ENCODE data around the gene DPP10. TPM values are rescaled to one million over a fixed set of nuclear protein-coding genes. Genes with fewer than 3 reads are reported as not detected.

DPP10 gene
- total RNA-seq, 2 experiments from 2014 or later = not detected

DNA sequence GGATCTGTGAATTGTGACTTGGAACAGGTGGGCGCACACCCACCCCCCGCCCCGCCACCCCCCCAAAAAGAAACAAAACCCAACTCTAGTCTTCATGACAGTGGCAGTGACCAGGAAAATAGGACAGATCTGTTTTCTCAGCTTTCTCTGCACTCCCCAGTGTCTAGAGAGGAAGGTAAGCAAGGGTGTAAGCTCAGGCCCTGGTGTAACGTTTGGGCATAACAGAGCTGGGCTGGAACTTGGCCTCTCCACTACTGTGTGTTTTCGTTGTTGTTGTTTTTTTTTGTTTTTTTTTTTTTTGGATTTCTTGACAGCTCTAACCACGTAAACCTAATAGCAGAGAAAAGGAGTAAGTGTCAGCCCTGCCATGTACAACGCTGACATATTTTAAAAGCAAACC lies 1160.8 kb downstream of the DPP10 start:
- Mint-ChIP-seq H3K27me3 (no peaks in the 10 kb centered on the region), H3K27ac (no peak overlapping the region), H3K9me3 (peaks cover 12% of the 10 kb centered on the region), H3K36me3 (ENCODE audit: low read depth) (no peaks in the 10 kb centered on the region), H3K4me1 (ENCODE audit: low read depth) (no peaks in the 10 kb centered on the region), H3K4me3 (no peak overlapping the region)
- intact Hi-C loops (cut with micrococcal nuclease) = no loop called here
- ATAC-seq = no peak
- ChIA-PET POLR2A (no interaction called here), CTCF (no interaction called here)
- DNase-seq = no peak
- TF ChIP-seq CTCF (IDR thresholded peaks at IDR 0.05) = no peak

DNA sequence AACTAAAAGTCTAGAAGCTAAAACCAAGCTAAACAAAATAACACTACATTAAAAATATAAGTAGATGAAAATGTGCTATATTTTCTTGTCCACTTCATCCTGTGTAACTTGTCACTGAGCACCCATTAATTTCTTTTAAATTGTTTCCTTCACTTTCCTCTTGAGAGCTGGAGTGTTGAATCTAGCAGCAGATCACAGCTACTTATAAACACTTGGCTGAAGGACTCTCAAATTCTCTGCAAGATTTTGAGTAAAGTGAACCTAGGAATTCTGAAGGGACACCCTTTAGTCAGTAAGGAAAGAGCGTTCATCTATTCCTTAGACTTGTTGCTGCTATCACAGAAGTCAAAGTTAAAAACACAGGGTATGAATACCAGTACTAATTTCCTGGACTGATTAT lies 1163.9 kb downstream of the DPP10 start:
- Mint-ChIP-seq H3K27ac (no peak overlapping the region), H3K9me3 (peaks cover 15% of the 10 kb centered on the region), H3K36me3 (ENCODE audit: low read depth) (no peaks in the 10 kb centered on the region), H3K27me3 (no peaks in the 10 kb centered on the region), H3K4me3 (no peak overlapping the region), H3K4me1 (ENCODE audit: low read depth) (no peaks in the 10 kb centered on the region)
- POLR2A ChIA-PET = no interaction called here
- intact Hi-C loops (cut with micrococcal nuclease) = no loop called here
- TF ChIP-seq CTCF (IDR thresholded peaks at IDR 0.05) = no peak
- DNase-seq (no peak), ATAC-seq (no peak)
- CTCF ChIA-PET = no interaction called here

GRCh38 chr2:115609978-115610377 lies 1167.5 kb downstream of the DPP10 start:
- no peaks in the 10 kb centered on the region for H3K27me3 Mint-ChIP-seq
- H3K36me3 Mint-ChIP-seq (ENCODE audit: low read depth) = no peaks in the 10 kb centered on the region
- DNase-seq = no peak
- ChIA-PET POLR2A (no interaction called here), CTCF (no interaction called here)
- H3K27ac Mint-ChIP-seq = no peak overlapping the region
- H3K4me3 Mint-ChIP-seq = no peak overlapping the region
- intact Hi-C loops (cut with micrococcal nuclease) = no loop called here
- TF ChIP-seq CTCF (IDR thresholded peaks at IDR 0.05) = no peak
- H3K9me3 Mint-ChIP-seq = peaks cover 16% of the 10 kb centered on the region
- no peaks in the 10 kb centered on the region for H3K4me1 Mint-ChIP-seq (ENCODE audit: low read depth)
- ATAC-seq = no peak

DNA sequence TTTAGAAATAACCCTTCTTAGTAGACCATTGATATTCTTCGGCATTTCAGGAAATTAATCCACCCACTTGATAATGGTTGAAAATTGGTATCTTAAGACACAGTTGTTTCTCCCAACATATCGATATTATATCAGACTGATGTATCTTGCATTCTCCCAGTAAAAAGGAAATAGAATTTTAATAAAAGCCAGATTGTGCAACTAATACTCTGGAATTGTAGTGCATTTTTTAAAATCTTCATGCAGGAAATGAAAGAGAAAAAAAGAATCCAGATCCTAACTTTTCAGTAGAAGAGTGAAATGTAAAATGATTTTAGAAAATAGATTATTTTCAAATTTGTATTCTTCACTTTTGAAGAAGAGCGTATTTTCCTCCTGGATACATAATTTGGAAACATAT lies 1168.4 kb downstream of the DPP10 start:
- Mint-ChIP-seq H3K27ac (no peak overlapping the region), H3K4me1 (ENCODE audit: low read depth) (no peaks in the 10 kb centered on the region), H3K9me3 (peaks cover 16% of the 10 kb centered on the region), H3K4me3 (no peak overlapping the region), H3K36me3 (ENCODE audit: low read depth) (no peaks in the 10 kb centered on the region), H3K27me3 (no peaks in the 10 kb centered on the region)
- TF ChIP-seq CTCF (IDR thresholded peaks at IDR 0.05) = no peak
- intact Hi-C loops (cut with micrococcal nuclease) = no loop called here
- ATAC-seq (no peak), DNase-seq (no peak)
- POLR2A ChIA-PET = no interaction called here
- CTCF ChIA-PET = no interaction called here

DNA sequence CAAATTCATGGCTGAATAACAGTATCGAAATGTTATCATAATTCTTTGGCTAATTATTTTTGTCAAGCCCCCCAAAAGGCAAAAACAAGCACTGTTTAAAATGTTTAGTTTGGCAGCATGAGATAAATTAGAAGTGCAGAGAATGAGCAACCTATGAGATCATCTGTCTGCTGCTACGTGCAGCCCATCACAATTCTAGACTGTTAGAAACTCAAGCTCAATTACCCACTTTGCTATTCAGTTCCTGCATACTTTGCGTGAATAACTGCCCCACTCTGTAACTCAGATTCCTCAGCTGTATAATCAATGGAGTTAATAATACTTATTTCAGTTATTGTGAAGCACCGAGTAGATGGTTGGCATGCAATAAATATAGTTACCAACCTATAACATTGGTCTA lies 1181.9 kb downstream of the DPP10 start:
- H3K4me3 Mint-ChIP-seq = no peak overlapping the region
- intact Hi-C loops (cut with micrococcal nuclease) = no loop called here

More for the DNA sequence above, 1181.9 kb downstream of the DPP10 start:
- ChIA-PET CTCF (no interaction called here), POLR2A (no interaction called here)
- Mint-ChIP-seq H3K36me3 (ENCODE audit: low read depth) (no peaks in the 10 kb centered on the region), H3K4me1 (ENCODE audit: low read depth) (no peaks in the 10 kb centered on the region), H3K27ac (no peak overlapping the region), H3K27me3 (no peaks in the 10 kb centered on the region), H3K9me3 (peaks cover 10% of the 10 kb centered on the region)
- ATAC-seq (no peak), DNase-seq (no peak)
- TF ChIP-seq CTCF (IDR thresholded peaks at IDR 0.05) = no peak

Measured in activated CD8-positive, alpha-beta T cell treated with anti-CD3 and anti-CD28 coated beads for 36 hours (primary cell).